Stimulated activated naive B cell treated with anti-CD40 and anti-IgM and Interleukin-4, amounts not matched to agents 10 μg/mL and 1 μg/mL and 100 μg/mL, for 72 hours (primary cell): Measurements from ENCODE around the gene OVAAL.
"Not testable (repeated sequence)": the region's sequence is repeated elsewhere in the genome, so short reads cannot be mapped to it uniquely, and the experiment has no call there.

ENCODE experiments used
- ATAC-seq, 2 donors: fragments of 150-1000 bp; cut with Tn5 transposase; replicated peaks; 2 replicates each; pipeline ENCODE4 v1.10.0; 2021; ENCODE audit warnings: moderate library complexity in 1 of 2
- DNase-seq: peaks from one replicate; pipeline ENCODE4 v3.0.0; 2021
- H3K27ac Mint-ChIP-seq: one replicate; pipeline ENCODE4 v1.8.0; 2022; ENCODE audit warnings: mild to moderate bottlenecking, mixed read lengths
- H3K27me3 Mint-ChIP-seq, 2 donors: one replicate each; pipeline ENCODE4 v1.8.0; 2022; ENCODE audit warnings: mixed read lengths in 2 of 2
- H3K36me3 Mint-ChIP-seq, 2 donors: one replicate each; pipeline ENCODE4 v1.8.0; 2022; ENCODE audit warnings: mixed read lengths in 2 of 2, mild to moderate bottlenecking in 1 of 2
- H3K4me1 Mint-ChIP-seq, 2 donors: one replicate each; pipeline ENCODE4 v1.8.0; 2022; ENCODE audit warnings: mixed read lengths in 2 of 2, mild to moderate bottlenecking in 1 of 2
- H3K4me3 Mint-ChIP-seq, 2 donors: one replicate each; pipeline ENCODE4 v1.8.0; 2022; ENCODE audit warnings: mild to moderate bottlenecking in 2 of 2, mixed read lengths in 2 of 2, moderate library complexity in 1 of 2
- H3K9me3 Mint-ChIP-seq, 2 donors: one replicate each; pipeline ENCODE4 v1.8.0; 2022; ENCODE audit warnings: mixed read lengths in 2 of 2, mild to moderate bottlenecking in 1 of 2

Gene OVAAL

DNA sequence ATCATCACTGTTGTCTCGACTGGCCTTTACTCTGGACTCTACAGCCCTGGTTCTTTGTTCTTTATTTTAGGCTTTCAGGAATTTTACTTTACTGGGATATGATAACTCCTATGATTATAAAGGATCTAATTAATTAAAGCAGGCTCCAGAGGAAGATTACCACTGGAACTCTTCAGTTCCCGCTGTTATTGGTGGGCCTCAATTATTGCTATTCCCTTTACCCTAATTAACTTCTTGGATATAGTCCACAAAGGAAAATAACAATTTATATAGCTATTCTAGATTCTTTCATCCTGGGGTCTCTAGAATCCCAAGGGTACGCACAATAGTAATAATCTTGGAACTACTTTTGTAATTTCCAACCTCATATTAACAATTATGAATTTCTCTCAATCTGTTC is 8.5 kb upstream of the OVAAL start:
- no peak for DNase-seq
- no peak overlapping the region for H3K27ac Mint-ChIP-seq
- ATAC-seq: no peak
- H3K27me3 Mint-ChIP-seq: peaks cover 0 to under 1% of the 10 kb centered on the region in 2 donors
- no peaks in the 10 kb centered on the region for H3K9me3 Mint-ChIP-seq
- H3K4me1 Mint-ChIP-seq: peaks cover 0 to 9% of the 10 kb centered on the region in 2 donors
- H3K4me3 Mint-ChIP-seq: no peak overlapping the region
- H3K36me3 Mint-ChIP-seq: no peaks in the 10 kb centered on the region

DNA sequence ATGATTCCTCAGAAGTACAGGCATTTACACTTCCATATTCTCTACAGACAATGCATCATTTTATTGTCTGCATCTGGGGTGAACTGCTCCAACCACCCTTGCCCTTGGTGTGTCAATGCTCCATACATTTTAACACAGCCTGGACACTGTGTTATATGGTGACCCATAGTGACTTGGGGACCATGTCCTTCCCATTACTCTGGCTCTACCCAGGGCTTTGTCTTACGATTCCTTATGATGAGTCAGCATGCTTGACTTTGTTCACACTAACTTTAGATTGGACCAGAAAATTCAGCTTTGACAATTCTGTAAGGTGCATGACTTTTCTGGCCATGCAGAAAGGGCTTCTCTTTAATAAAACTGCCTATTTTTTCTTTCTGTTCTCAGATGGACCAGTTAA is 6.8 kb upstream of the OVAAL start:
- H3K27ac Mint-ChIP-seq: no peak overlapping the region
- no peaks in the 10 kb centered on the region for H3K9me3 Mint-ChIP-seq
- no peaks in the 10 kb centered on the region for H3K27me3 Mint-ChIP-seq
- DNase-seq: no peak
- no peak for ATAC-seq
- H3K4me3 Mint-ChIP-seq: no peak overlapping the region
- no peaks in the 10 kb centered on the region for H3K4me1 Mint-ChIP-seq
- H3K36me3 Mint-ChIP-seq: no peaks in the 10 kb centered on the region

DNA sequence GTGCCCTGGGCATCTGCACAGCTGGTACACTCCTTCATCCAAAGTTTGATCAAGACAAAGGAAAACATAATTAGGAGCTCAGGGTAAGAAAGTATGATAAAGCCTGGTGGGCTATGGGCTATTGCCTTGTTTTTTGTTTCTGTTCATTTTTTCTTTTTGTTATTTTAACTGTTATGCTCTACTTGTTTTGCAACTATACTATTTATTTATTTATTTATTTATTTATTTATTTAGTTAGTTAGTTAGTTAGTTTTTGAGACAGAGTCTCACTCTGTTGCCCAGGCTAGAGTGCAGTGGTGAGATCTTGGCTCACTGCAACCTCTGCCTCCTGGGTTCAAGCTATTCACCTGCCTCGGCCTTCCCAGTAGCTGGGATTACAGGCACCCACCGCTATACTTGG is 5.7 kb upstream of the OVAAL start:
- H3K4me3 Mint-ChIP-seq, H3K27me3 Mint-ChIP-seq, H3K36me3 Mint-ChIP-seq, ATAC-seq, DNase-seq, H3K27ac Mint-ChIP-seq, H3K4me1 Mint-ChIP-seq, H3K9me3 Mint-ChIP-seq: not testable (repeated sequence)

DNA sequence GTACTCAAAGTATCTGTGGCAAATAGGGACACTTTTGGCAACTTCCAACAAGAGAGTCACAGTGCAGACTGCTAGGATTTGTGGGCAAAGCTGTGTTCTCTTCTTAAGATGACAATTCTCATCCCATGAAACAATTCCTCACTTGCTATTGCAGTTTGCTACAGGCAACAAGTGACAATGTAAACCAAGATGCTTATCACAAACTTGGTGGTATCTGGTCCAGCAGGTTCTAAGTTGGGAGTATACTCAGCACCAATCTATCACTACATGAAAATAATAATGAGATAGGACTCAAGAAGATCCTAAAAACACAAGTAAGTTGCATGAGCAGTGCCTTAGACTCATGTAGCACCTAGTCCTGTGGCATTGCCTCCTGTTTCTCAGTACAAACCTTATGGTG is 3.4 kb upstream of the OVAAL start:
- Mint-ChIP-seq H3K27ac (no peak overlapping the region), H3K9me3 (peaks cover 0 to 4% of the 10 kb centered on the region in 2 donors), H3K27me3 (peaks cover 0 to 7% of the 10 kb centered on the region in 2 donors), H3K4me3 (no peak overlapping the region), H3K4me1 (no peaks in the 10 kb centered on the region), H3K36me3 (no peaks in the 10 kb centered on the region)
- no peak for ATAC-seq
- no peak for DNase-seq

DNA sequence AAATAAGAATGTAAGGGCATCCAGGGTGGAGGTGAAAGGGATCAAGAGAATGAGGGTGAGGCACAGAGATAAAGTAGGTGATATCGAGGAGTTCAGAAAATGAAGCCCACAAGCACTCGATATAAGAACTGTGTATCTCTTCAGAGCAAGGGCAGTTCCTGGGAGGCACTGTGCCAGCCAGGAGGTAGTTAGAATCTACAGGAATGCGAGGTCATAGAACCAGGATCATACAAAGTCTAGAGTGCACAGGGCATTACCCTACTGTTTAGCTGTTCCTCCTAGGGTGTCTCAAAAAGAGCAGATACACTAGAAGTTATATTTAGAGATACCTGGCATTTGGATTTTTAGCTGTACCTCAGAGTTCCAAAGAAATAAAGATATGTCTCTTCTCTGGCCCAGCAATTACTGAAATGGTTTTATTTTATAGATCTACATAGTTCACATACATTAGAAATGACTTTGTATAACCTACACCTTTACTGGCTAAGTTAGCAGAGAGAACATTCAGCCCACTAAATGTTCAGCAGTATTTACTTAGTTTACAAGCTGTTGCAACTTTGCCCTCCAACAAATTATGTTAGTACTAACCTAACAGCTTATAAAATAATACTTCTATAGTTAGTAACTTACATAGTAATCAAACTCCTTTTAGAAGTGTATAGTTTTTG is 1.6 kb downstream of the OVAAL start:
- H3K9me3 Mint-ChIP-seq: peaks cover 0 to 4% of the 10 kb centered on the region in 2 donors
- H3K4me3 Mint-ChIP-seq: no peak overlapping the region
- H3K27ac Mint-ChIP-seq: no peak overlapping the region
- DNase-seq (no peak), ATAC-seq (no peak)
- peaks cover 0 to 3% of the 10 kb centered on the region in 2 donors for H3K4me1 Mint-ChIP-seq
- peaks cover 18 to 23% of the 10 kb centered on the region in 2 donors for H3K27me3 Mint-ChIP-seq
- no peaks in the 10 kb centered on the region for H3K36me3 Mint-ChIP-seq

DNA sequence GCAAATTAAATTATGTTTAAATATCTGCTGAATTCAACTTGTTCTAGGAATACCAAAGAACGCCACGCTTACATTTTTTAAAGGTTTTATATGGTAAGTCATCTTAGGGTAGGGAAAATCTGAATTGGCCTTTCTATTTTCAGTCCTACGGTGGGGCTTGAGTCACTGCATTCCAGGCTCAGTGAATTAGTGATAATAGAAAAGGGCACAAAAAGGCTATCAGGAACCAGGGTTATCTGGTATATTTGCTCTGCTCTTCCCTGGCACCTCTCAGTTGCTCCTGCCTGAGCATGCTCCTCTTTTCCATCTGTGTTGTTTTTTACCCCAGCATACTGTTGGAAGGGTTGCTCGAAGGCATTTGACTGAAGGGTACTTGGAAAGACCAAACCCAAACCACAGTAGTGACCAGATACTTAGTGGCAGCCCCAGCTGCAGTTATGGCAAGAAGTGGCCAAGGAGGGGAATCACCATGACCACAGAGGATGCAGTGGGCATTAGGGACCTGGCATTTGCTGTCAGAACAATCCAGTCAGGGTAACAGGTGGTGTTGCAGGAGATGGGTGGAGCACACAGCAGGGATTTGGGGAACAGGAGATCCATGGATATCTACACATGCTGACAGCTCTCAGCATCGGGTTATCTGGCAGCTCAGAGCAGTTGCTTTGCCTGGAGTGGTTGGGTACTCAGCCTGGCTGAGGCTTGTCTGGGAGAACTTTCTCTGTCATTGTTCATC is 2.3 kb downstream of the OVAAL start:
- Mint-ChIP-seq H3K4me1 (peaks cover 0 to 3% of the 10 kb centered on the region in 2 donors), H3K9me3 (peaks cover 0 to 4% of the 10 kb centered on the region in 2 donors), H3K27ac (no peak overlapping the region), H3K4me3 (no peak overlapping the region), H3K27me3 (peaks cover 18 to 23% of the 10 kb centered on the region in 2 donors), H3K36me3 (no peaks in the 10 kb centered on the region)
- DNase-seq: no peak
- no peak for ATAC-seq

DNA sequence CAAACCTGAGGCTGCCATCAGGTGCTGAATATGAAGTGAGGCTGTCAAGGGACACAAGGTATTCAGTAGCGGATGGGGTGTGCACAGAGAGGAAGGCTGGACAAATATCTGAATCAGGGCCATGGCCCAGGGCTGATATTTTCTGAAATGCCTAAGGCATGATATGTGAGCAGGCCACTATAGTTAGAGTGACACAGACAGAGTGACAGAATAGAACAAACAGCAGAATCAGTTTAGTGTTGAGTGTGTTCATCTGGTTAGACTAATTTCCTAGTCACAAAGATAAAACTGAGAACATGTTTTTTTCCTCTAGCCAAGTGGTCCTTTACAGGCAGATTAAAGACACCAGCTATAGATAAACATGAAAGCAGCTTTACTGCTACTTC is 3.9 kb downstream of the OVAAL start:
- no peak for DNase-seq
- peaks cover 0 to 3% of the 10 kb centered on the region in 2 donors for H3K4me1 Mint-ChIP-seq
- ATAC-seq: no peak
- H3K4me3 Mint-ChIP-seq: no peak overlapping the region
- H3K9me3 Mint-ChIP-seq: peaks cover 0 to 4% of the 10 kb centered on the region in 2 donors
- H3K27ac Mint-ChIP-seq: peak overlapping the region; percentile 68
- H3K27me3 Mint-ChIP-seq: peaks cover 18 to 25% of the 10 kb centered on the region in 2 donors
- no peaks in the 10 kb centered on the region for H3K36me3 Mint-ChIP-seq

DNA sequence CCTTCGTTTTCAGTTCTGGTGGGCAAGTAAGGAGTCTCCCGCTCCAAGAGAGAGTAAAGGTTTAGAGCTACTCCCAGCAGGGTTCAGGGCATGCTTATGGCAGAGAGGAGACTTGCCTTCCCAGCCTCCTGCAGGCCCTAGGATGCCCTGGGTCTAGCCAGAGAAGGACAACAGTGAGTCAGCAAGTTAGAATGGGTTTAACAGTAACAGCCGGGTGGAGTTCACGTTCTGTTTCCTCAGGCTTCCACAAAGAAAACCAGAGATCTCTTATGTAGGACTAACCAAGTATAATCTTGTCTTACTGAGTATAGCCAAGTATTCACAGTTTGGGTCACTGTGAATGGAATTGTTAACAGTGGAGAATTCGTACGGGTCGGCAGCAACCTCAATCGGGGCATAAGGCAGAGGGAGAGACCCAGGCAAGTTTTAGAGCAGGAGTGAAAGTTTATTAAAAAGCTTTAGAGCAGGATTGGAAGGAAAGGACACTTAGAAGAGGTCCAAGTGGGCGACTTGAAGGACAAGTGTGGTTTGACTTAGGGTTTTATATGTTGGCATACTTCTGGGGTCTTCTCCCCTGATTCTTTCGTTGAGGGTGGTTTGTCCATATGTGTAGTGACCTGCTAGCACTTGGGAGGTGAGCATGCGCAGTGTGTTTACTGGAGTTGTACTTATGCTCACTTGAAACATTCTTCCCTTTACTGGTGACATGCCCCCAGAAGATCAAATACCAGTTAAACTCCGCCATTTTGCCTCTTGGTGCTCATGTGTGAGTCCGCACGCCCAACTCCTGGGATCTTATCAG is 4.5 kb downstream of the OVAAL start:
- Mint-ChIP-seq H3K27me3 (peaks cover 18 to 27% of the 10 kb centered on the region in 2 donors), H3K27ac (no peak overlapping the region), H3K9me3 (peaks cover 0 to 4% of the 10 kb centered on the region in 2 donors), H3K4me3 (no peak overlapping the region), H3K4me1 (peaks cover 0 to 3% of the 10 kb centered on the region in 2 donors), H3K36me3 (no peaks in the 10 kb centered on the region)
- DNase-seq (no peak), ATAC-seq (no peak)

DNA sequence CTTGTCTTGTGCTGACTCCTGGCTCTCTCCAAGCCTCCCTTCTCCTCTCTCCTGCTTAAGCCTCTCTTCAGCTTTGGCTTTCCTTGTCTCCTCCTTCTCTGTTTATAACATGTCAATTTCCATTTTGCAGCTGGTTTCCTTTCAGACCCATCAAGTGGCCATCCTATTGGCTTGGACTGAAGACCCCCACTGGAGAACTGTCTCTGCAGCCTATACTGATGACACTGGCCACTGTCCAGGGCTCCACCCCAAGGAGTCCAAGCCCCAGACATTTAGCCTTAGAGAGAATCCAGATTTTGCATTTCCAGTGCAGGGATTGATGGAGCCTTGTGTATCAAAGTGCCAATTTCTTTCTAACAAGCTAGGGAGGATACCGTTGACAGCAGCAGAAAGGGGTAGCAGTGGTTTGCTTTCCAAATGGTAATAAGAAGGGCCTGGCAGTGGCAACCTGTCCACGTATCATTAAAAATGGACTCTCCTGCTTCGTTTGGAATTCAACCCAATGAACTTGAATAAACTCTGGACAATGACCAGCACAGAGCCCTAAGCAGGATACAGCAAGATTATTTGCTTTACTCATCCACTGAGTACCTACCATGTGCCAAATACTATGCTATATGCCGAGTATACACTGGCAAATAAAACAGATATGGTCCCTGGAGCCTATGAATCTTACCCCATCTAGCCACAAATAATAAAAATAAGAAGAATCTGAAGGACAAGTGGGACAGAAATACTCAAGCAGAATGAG is 6.5 kb downstream of the OVAAL start:
- peaks cover 0 to 3% of the 10 kb centered on the region in 2 donors for H3K4me1 Mint-ChIP-seq
- DNase-seq (no peak), ATAC-seq (no peak)
- H3K27ac Mint-ChIP-seq: no peak overlapping the region
- H3K27me3 Mint-ChIP-seq: peaks cover 11 to 34% of the 10 kb centered on the region in 2 donors
- no peaks in the 10 kb centered on the region for H3K9me3 Mint-ChIP-seq
- no peak overlapping the region for H3K4me3 Mint-ChIP-seq
- H3K36me3 Mint-ChIP-seq: no peaks in the 10 kb centered on the region

DNA sequence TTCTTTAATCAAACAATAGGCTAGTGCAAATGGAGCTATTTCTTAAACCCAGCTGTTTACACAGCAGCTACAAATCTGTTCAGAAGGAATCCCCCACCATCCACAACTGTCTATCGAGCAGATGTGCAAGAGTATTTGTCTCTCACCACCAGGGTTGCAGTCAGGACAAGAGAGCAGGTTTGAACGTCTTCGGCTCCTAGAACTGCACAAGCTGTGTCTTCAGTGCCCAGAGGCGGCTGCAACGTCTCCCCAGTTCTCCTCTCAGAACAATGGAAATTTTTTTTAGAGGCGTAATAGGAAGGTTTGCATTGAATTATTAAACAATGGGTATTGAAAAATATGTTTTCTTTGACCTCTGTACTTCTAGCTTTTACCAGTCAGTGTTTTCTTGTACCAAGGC is 7.3 kb downstream of the OVAAL start:
- peaks cover 8 to 32% of the 10 kb centered on the region in 2 donors for H3K27me3 Mint-ChIP-seq
- H3K9me3 Mint-ChIP-seq: no peaks in the 10 kb centered on the region
- H3K4me1 Mint-ChIP-seq: peaks cover 0 to 2% of the 10 kb centered on the region in 2 donors
- H3K36me3 Mint-ChIP-seq: no peaks in the 10 kb centered on the region
- DNase-seq (no peak), ATAC-seq (no peak)
- H3K27ac Mint-ChIP-seq: no peak overlapping the region
- H3K4me3 Mint-ChIP-seq: no peak overlapping the region

DNA sequence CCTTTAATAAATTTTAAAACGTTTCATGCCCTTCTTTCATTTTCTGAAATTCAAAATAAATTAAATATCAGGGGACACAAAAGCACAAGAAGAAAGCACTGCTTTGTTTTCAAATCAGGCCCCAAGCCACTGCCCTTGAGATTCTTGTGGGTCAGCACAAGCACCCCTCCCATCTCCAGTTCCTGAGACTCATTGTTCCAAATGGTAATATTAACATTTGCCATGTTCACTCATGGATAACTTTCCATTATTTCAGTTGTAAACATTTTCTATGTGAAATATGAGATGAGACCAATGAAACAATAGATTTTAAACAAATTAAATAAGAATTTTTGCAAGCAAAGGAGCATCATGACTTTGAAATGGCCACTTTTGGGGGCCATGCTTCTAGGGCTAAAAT is 7.7 kb downstream of the OVAAL start:
- Mint-ChIP-seq H3K9me3 (no peaks in the 10 kb centered on the region), H3K36me3 (no peaks in the 10 kb centered on the region), H3K4me3 (no peak overlapping the region), H3K27ac (no peak overlapping the region), H3K4me1 (no peaks in the 10 kb centered on the region), H3K27me3 (peaks cover 4 to 27% of the 10 kb centered on the region in 2 donors)
- ATAC-seq (no peak), DNase-seq (no peak)

DNA sequence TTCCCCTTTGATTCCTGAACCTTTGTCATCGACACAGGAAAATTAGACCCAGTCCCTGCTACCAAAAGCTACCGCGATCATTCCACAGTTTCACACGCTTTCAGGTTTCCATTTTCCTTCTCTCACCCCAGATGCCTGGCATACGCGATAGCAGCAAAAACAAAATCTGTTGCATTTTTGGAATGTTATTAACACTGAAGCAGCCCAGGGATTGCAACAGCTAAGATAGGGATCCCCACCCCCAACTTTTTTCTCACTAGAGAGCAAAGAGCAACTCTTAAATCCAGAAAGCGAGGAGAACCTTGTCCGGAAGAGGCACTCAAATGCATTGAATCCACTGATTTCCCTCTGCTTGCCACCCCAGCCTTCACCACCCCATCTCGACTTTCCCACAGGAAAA is 8.9 kb downstream of the OVAAL start:
- no peak for ATAC-seq

DNA sequence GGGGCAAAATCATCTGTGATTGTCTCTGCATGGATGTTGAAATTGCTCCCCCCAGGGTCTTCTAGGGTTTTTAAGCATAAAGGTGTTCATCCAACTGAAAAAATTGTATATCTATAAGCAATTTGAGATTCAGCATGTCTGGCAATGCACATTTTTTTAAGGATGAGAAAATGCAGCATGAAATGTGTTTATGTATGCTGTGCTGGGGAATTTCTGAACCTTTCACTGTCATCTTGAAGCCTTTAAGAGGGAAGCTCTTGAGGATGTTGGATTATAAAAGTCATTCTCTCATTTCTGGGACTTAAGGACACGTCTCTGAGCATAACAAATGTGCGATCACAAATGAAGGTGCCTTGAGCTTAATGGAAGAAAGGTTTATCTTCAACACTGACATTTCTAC is 9.4 kb downstream of the OVAAL start:
- peaks cover 11 to 26% of the 10 kb centered on the region in 2 donors for H3K27me3 Mint-ChIP-seq
- no peak overlapping the region for H3K4me3 Mint-ChIP-seq
- no peaks in the 10 kb centered on the region for H3K36me3 Mint-ChIP-seq
- no peak for DNase-seq
- no peak overlapping the region for H3K27ac Mint-ChIP-seq
- ATAC-seq: no peak
- H3K9me3 Mint-ChIP-seq: no peaks in the 10 kb centered on the region
- peaks cover 8% of the 10 kb centered on the region in 2 donors for H3K4me1 Mint-ChIP-seq

More for the DNA sequence above, 8.9 kb downstream of the OVAAL start:
- DNase-seq: no peak
- Mint-ChIP-seq H3K27me3 (peaks cover 11 to 28% of the 10 kb centered on the region in 2 donors), H3K36me3 (no peaks in the 10 kb centered on the region), H3K4me1 (peaks cover 5 to 8% of the 10 kb centered on the region in 2 donors), H3K27ac (no peak overlapping the region), H3K9me3 (no peaks in the 10 kb centered on the region), H3K4me3 (no peak overlapping the region)
